GM19351 (cell line): Measurements from ENCODE around the gene CCDC88C.

ENCODE experiments used
- ATAC-seq: cut with Tn5 transposase; IDR thresholded peaks from one replicate; pipeline ENCODE4 v1.9.1; 2021; ENCODE audit warnings: mild to moderate bottlenecking, moderate library complexity; ENCODE audit not compliant: unreplicated experiment

CCDC88C gene

GRCh38 chr14:91399868-91400640 lies 17.6 kb downstream of the CCDC88C start:
- peak; percentile 47 for ATAC-seq

GRCh38 chr14:91398707-91399106 lies 18.9 kb downstream of the CCDC88C start:
- ATAC-seq = no peak

DNA sequence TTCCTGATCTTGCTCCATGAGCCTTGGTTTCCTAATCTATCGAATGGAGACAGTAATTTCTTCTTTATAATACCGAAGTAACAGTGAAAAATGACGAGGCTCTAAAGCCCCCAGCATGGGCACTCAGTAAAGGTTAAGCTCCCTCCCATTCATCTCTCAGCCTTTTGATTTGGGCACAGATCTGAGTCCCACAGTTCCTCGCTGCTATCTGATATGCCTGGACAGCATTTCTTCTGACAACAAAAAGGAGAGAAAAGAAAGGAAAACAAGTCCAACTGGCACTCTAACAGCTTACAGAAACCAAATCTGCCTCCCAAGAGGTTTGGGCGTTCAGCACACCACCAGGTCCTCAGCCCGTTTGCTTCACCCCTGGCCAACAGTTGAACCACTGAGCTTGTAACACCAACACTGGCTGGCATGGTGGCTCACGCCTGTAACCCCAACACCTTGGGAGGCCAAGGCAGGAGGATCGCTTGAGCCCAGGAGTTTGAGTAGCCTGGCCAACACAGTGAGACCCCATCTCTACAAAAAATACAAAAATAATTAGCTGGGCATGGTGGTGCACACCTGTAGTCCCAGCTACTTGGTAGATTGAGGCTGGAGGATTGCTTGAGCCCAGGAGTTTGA lies 19.5 kb downstream of the CCDC88C start:
- ATAC-seq = no peak

DNA sequence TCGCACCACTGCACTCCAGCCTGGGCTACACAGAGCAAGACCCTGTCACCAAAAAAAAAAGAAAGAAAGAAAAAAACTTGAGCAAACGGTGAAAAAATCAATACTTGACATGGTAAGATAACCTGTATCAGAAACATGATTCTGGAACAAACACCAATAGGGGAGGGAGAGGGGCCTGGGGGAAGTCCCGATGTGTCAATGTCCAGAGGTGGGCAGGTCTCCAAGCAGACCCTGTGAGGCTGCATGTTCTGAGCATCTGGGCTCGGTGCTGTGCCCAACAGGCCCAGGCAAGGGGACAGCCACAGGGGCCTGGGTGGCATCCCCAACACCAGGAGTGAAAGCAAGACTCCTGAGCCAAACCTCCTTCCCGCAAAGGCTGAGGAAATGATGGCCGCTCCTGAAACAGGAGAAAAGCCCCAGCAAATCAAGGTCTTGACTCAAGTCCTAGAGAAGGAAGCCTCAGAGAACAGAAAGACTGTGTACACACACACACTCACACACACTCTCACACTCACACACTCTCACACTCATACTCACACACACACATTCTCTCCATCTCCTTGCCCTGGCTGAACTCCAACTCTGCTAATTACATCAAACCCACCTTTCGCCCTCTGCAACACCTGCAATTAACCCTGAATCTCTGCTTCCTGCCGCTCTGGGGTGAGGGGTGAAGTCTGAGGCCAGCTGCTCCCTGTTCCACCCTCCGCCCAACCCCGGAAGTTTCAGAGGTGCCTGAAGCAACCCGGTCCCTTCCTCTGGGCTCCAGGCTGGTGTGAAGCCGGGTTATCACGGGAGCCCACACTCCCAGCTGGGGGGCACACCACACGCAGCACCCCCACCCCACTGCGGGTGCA lies 20.4 kb downstream of the CCDC88C start:
- ATAC-seq = peak; percentile 76

- no peak for ATAC-seq
Observed at GRCh38 chr14:91396013-91396660, 21.5 kb downstream of the CCDC88C start.

DNA sequence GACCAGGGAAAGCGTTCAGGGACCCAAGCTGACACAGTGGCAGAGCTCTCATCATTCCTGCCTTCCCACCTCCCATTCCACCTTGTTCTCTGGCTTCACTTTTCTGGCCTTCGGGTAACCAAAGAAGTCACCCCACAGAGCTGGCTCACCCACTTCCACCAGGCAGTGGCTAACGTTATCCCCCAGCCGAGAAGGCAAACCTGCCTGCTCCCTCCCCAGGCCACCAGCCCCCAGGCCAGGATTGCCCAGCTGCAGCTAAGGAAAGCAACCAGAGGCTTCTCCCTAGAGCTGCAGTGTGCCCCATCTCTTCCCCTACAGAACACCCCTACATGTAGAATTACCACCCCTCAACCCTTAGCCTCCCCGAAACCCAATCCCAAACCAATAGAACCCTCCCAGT lies 22.2 kb downstream of the CCDC88C start:
- no peak for ATAC-seq

- no peak for ATAC-seq
Observed at GRCh38 chr14:91394105-91395081, 23.2 kb downstream of the CCDC88C start.

DNA sequence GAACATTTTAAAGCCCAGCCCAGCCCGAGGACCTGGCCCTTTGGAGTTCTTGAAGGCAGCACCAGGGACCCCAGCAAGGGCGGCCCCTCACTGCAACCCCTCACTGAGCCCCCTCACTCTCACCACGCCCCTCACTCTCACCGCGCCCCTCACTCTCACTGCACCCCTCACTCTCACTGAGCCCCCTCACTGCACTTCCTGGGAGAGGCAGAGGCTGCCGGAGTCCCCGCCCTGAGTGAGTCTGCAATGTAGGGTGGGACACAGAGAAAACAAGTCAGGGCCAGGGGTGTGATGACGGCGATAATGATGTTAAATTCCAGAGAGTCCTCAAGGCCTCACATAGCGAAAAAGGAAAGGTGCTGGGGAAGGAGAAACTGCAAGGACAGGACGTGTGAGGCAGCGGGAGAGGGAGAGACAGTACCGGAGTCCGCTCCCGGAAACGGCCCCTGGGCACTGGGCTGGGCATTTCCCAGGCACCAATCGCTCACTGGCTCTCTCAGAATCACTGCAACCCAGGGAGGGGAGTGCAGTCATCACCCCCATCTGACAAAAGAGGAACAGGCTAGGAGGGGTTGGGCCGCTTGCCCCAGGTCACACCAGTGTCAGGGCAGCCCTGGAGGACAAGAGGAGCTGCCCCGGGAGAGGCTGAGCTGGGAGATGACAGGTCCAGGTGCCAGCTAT lies 24.9 kb downstream of the CCDC88C start:
- no peak for ATAC-seq

GRCh38 chr14:91390165-91390778 lies 27.3 kb downstream of the CCDC88C start:
- no peak for ATAC-seq

GRCh38 chr14:91389150-91389549 lies 28.5 kb downstream of the CCDC88C start:
- no peak for ATAC-seq

DNA sequence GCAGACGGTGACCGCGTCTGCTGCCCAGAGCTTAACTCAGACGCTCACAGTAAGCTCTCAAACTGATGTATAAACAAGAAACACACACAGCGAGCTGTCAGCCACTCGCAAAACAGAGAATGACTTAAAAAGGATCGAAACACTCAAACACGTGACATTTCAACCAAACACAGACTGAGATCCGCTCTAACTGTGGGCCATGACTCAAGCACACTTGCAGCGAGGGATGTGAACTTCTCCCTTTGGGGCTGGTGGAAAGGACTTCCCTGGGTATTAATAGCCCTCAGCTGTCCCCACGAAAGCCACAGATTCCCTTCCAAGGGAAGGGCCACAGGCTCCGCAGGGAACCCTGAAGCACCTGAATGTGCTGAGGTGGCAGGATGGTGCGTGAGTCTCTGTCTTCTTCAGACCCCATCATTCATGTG lies 29.1 kb downstream of the CCDC88C start:
- ATAC-seq = peak; percentile 95

GRCh38 chr14:91387951-91388381 lies 29.7 kb downstream of the CCDC88C start:
- ATAC-seq = no peak

- ATAC-seq = no peak
Observed at GRCh38 chr14:91387169-91387835, 30.3 kb downstream of the CCDC88C start.

DNA sequence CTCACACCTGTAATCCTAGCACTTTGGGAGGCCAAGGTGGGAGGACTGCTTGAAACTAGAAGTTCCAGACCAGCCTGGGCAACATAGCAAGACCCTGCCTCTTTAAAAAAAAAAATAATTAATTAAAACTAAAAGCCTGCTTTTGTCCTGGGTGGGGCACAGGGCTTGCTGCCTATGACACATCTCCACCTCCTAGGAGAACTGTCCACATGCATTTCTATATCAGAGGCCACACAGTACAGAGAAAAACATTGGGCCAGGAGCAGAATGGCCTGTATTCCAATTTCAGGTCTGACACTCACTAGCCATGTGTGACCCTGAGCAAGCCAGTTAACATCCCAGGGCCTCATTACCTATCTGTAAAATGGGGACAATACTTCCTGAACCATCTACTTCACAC lies 31.9 kb downstream of the CCDC88C start:
- no peak for ATAC-seq

DNA sequence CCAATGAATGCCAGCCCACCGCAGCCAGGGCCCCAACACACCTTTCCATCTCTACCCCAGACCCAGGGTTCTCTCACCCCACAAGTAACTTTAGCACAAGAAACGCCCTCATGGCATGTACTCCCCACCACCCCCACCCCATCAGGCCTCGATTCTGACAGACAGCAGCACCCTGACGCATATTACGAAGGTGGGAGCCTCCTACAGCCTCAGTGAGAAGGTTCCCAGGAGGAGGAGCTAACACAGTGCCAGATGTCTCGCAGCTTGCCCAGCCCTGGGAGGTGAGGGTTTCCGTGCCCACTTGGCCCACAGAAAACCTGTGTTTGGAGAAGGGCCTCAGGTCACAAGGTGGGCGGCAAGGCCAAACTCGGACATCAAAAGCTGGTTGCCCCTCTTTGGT lies 32.4 kb downstream of the CCDC88C start:
- ATAC-seq = no peak

DNA sequence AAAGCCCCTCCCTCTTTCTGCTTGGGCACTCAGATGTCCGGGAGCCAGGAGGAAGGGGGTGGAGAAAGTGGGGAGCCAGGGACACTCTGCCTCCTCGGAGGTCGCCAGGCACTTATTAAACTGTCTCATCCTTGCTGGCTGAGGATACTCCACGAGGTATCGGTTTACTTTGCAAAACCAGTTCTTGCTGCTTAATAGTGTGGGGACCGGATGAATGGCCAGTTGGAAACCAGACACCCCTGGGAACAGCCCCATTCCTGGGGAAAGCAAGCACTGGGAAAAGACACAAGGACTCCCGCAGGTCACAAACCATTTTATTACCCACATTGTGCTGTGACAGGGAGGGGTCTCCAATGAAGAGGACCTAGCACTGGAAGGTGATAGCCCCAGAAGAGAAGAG lies 34.2 kb downstream of the CCDC88C start:
- no peak for ATAC-seq

DNA sequence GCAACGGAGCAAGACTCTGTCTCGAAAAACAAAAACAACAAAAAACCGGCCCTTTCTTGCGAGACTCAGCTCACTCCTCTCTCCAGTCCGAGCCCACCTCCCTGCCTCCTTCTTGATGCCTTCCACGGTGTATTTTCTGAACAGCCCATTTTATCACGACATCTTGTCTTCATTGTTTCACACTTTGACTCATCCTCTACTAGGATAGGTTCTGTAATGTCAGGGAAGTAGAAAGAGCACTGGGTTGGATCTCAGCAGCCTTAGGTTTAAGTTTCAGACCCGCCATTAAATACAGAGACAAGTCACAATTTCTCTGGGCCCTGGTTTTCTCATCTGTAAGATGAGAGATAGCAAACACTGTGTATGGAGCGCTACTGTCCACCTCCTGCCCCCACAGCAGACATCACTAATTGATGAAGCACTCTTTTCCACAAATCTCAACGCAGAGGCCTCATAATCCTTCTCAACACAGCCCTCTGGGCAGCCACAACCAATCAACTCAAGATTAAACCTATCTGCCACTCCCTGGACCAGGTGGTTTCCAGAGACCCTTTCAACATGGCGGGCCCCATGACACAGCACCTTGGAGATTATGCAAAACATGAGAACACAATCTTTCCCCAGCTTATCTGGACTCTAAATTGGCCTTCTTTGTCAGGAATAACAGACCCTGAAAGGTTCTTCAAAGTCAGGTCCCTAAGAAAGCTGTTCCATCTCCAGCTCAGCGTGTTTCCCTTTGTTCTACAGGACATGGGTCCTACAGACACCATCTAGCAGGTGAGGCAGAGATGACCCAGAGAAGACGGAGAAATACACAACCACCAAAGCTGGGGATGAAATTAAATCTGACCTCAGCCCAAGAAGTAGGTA lies 35.6 kb downstream of the CCDC88C start:
- no peak for ATAC-seq
